IMR-90 (cell line): ENCODE measurements around the gene RBM39. TPM values are rescaled to one million over a fixed set of nuclear protein-coding genes. Genes with fewer than 3 reads are reported as not detected.
A peak's percentile ranks its signal among the peaks of the same experiment; 100 is the strongest.

Source experiments
- ATAC-seq: fragments of 200-7000 bp; cut with Tn5 transposase; 2 replicates; pipeline ENCODE4 v1.9.1; 2020; ENCODE audit warnings: low read depth, mild to moderate bottlenecking, moderate library complexity
- BruUV-seq: library from RNA; stranded (reverse); fragments of 400-500 nt; replicated peaks from 2 replicates; lab custom pipeline; 2021; lab: Mats Ljungman, UMichigan
- CTCF ChIA-PET: fragments of 300-600 bp; formaldehyde crosslinking; extraction: SDS; loops from one replicate; lab custom pipeline; 2021; ENCODE audit warnings: antibody characterized with exemption; lab: Yijun Ruan, JAX
- POLR2A ChIA-PET: fragments of 300-600 bp; sonication (Branson Sonifier 250); formaldehyde crosslinking; loops from one replicate; lab custom pipeline; 2022; ENCODE audit warnings: antibody characterized with exemption; ENCODE audit not compliant: unreplicated experiment; lab: Charles Lee
- DNase-seq: peaks from one replicate; pipeline ENCODE4 v3.0.0; 2013
- H2AFZ ChIP-seq: replicated peaks from 2 replicates; pipeline ENCODE3; 2013; ENCODE audit warnings: low read length, mild to moderate bottlenecking; ENCODE audit not compliant: poor library complexity
- H2AK5ac ChIP-seq: 2 replicates; pipeline ENCODE4 v1.6.1; 2013; ENCODE audit warnings: low read depth, low read length, inconsistent platforms
- H2AK9ac ChIP-seq: replicated peaks from 2 replicates; pipeline ENCODE3; 2013; ENCODE audit warnings: mild to moderate bottlenecking, low read depth, low read length, moderate library complexity; ENCODE audit not compliant: poor library complexity
- H2BK120ac ChIP-seq: 2 replicates; pipeline ENCODE4 v1.6.1; 2013; ENCODE audit warnings: low read depth, low read length, inconsistent platforms
- H2BK15ac ChIP-seq: 3 replicates; pipeline ENCODE4 v1.6.1; 2013; ENCODE audit warnings: low read depth, low read length, inconsistent platforms
- H2BK20ac ChIP-seq: 2 replicates; pipeline ENCODE4 v1.6.1; 2013; ENCODE audit warnings: low read depth, mild to moderate bottlenecking, inconsistent platforms, low read length, moderate library complexity
- H2BK5ac ChIP-seq: 2 replicates; pipeline ENCODE4 v1.6.1; 2013; ENCODE audit warnings: mild to moderate bottlenecking, low read depth, low read length, inconsistent platforms; ENCODE audit not compliant: poor library complexity, severe bottlenecking
- H3K14ac ChIP-seq: replicated peaks from 2 replicates; pipeline ENCODE4 v1.6.1; 2013; ENCODE audit warnings: low read depth, low read length, inconsistent platforms
- H3K18ac ChIP-seq: 2 replicates; pipeline ENCODE4 v1.6.1; 2013; ENCODE audit warnings: low read depth, low read length, control low read depth
- H3K23ac ChIP-seq: 2 replicates; pipeline ENCODE4 v1.6.1; 2013; ENCODE audit warnings: low read depth, low read length, inconsistent platforms
- H3K27ac ChIP-seq: 2 replicates; pipeline ENCODE4 v1.5.1; 2013; ENCODE audit warnings: mild to moderate bottlenecking, control low read depth, low read length; ENCODE audit not compliant: insufficient read depth
- H3K27me3 ChIP-seq: 2 replicates; pipeline ENCODE4 v1.6.1; 2013; ENCODE audit warnings: low read length; ENCODE audit not compliant: control insufficient read depth, insufficient read depth
- H3K36me3 ChIP-seq: 2 replicates; pipeline ENCODE4 v1.6.1; 2013; ENCODE audit warnings: low read length, mixed read lengths; ENCODE audit not compliant: control insufficient read depth, insufficient read depth
- H3K4ac ChIP-seq: 2 replicates; pipeline ENCODE4 v1.6.1; 2013; ENCODE audit warnings: low read depth, low read length, inconsistent platforms
- H3K4me1 ChIP-seq: 2 replicates; pipeline ENCODE4 v1.6.1; 2013; ENCODE audit warnings: low read length, mixed read lengths; ENCODE audit not compliant: control insufficient read depth, insufficient read depth
- H3K4me2 ChIP-seq: 2 replicates; pipeline ENCODE4 v1.6.1; 2013; ENCODE audit warnings: low read depth, mild to moderate bottlenecking, control low read depth, low read length, moderate library complexity
- H3K4me3 ChIP-seq: 2 replicates; pipeline ENCODE4 v1.5.1; 2013; ENCODE audit warnings: low read depth, mild to moderate bottlenecking, control low read depth, low read length, moderate library complexity; ENCODE audit not compliant: insufficient read depth
- H3K56ac ChIP-seq: 2 replicates; pipeline ENCODE4 v1.6.1; 2013; ENCODE audit warnings: low read length, inconsistent platforms; ENCODE audit not compliant: insufficient read depth; ENCODE audit errors: extremely low read depth
- H3K79me1 ChIP-seq, 2 experiments: 2 replicates each; pipeline ENCODE4 v1.6.1; 2013; ENCODE audit warnings: low read length in 2 of 2, inconsistent platforms in 1 of 2, low read depth in 1 of 2
- H3K9ac ChIP-seq: 2 replicates; pipeline ENCODE4 v1.6.1; 2013; ENCODE audit warnings: low read depth, low read length, control low read depth
- H3K9me1 ChIP-seq: 2 replicates; pipeline ENCODE4 v1.6.1; 2013; ENCODE audit warnings: low read length, inconsistent platforms; ENCODE audit not compliant: insufficient read depth
- H3K9me3 ChIP-seq: 2 replicates; pipeline ENCODE4 v1.6.1; 2013; ENCODE audit warnings: low read length; ENCODE audit not compliant: control insufficient read depth, insufficient read depth
- H4K20me1 ChIP-seq: 2 replicates; pipeline ENCODE4 v1.6.1; 2013; ENCODE audit warnings: low read length, inconsistent platforms; ENCODE audit not compliant: insufficient read depth
- H4K5ac ChIP-seq: 2 replicates; pipeline ENCODE4 v1.6.1; 2013; ENCODE audit warnings: mild to moderate bottlenecking, low read depth, low read length, control low read depth
- H4K8ac ChIP-seq, 2 experiments: 2 replicates each; pipeline ENCODE4 v1.6.1; 2013; ENCODE audit warnings: low read depth in 2 of 2, low read length in 2 of 2, control low read depth in 1 of 2, inconsistent platforms in 1 of 2
- H4K91ac ChIP-seq: 2 replicates; pipeline ENCODE4 v1.6.1; 2013; ENCODE audit warnings: low read depth, low read length, inconsistent platforms; ENCODE audit not compliant: insufficient read depth
- BHLHE40 ChIP-seq: fragments of 150-350 bp; IDR thresholded peaks from 2 replicates; pipeline ENCODE4 v1.6.1; 2016; ENCODE audit warnings: mild to moderate bottlenecking, low read depth, low read length
- CEBPB ChIP-seq: IDR thresholded peaks from 2 replicates; pipeline ENCODE4 v1.6.1; 2012; ENCODE audit warnings: low read depth, low read length, improper control_type of control experiment
- ELK1 ChIP-seq: fragments of 150-350 bp; IDR thresholded peaks from 2 replicates; pipeline ENCODE4 v1.6.1; 2016; ENCODE audit warnings: low read depth, mild to moderate bottlenecking, low read length, moderate library complexity, borderline replicate concordance
- FOS ChIP-seq: fragments of 150-350 bp; IDR thresholded peaks from 2 replicates; pipeline ENCODE4 v1.6.1; 2016; ENCODE audit warnings: low read depth, low read length
- MXI1 ChIP-seq: IDR thresholded peaks from 2 replicates; pipeline ENCODE4 v1.6.1; 2012; ENCODE audit warnings: low read depth, mild to moderate bottlenecking, low read length, moderate library complexity, borderline replicate concordance
- NFE2L2 ChIP-seq: fragments of 150-350 bp; IDR thresholded peaks from 2 replicates; pipeline ENCODE4 v1.6.1; 2016; ENCODE audit warnings: low read depth, mild to moderate bottlenecking, low read length
- RAD21 ChIP-seq: IDR thresholded peaks from 2 replicates; pipeline ENCODE4 v1.6.1; 2012; ENCODE audit warnings: low read length, improper control_type of control experiment
- RCOR1 ChIP-seq: IDR thresholded peaks from 2 replicates; pipeline ENCODE4 v1.6.1; 2012; ENCODE audit warnings: mild to moderate bottlenecking, low read length, improper control_type of control experiment; ENCODE audit not compliant: insufficient replicate concordance
- RFX5 ChIP-seq: IDR thresholded peaks from 2 replicates; pipeline ENCODE4 v1.8.0; 2012; ENCODE audit warnings: low read depth, mild to moderate bottlenecking, low read length, moderate library complexity
- SMC3 ChIP-seq: fragments of 150-350 bp; IDR thresholded peaks from 2 replicates; pipeline ENCODE4 v1.6.1; 2016; ENCODE audit warnings: low read depth, mild to moderate bottlenecking, antibody characterized with exemption, low read length, moderate library complexity
- WGBS, 2 experiments: methylation state at CpG; one replicate each; pipeline versions ENCODE4 v1.1.5 to v1.1.7; 2013; ENCODE audit warnings: missing lambda C conversion rate in 2 of 2; ENCODE audit not compliant: insufficient read length in 1 of 2; ENCODE audit errors: extremely low coverage in 2 of 2; 5-methylcytosine and 5-hydroxymethylcytosine counted together
- dilution Hi-C: fragments of 300-500 bp; cut with HindIII; formaldehyde crosslinking; loops from one replicate; pipeline ENCODE4 v1.14.3; 2018; ENCODE audit warnings: low sequenced_read_pairs; ENCODE audit not compliant: unreplicated experiment
- in situ Hi-C: fragments of 300-500 bp; cut with MboI; formaldehyde crosslinking; loops from 3 replicates; pipeline ENCODE4 v1.14.3; 2019; ENCODE audit warnings: low sequenced_read_pairs, inconsistent platforms, mixed read lengths
- intact Hi-C: fragments of 100-400 bp; cut with micrococcal nuclease; formaldehyde crosslinking; loops from 2 replicates; pipeline ENCODE4 v1.10.0; 2022
- polyA plus RNA-seq, 3 experiments: library from polyadenylated mRNA; depleted of rRNA; stranded (reverse); fragments of >200 nt; gene quantifications; 2 replicates each; pipeline ENCODE4 v1.2.3, GENCODE V29; 2012; ENCODE audit warnings: low replicate concordance in 1 of 3
- total RNA-seq: library from RNA; depleted of rRNA; stranded (reverse); fragments of >200 nt; gene quantifications from 2 replicates; pipeline ENCODE4 v1.2.3, GENCODE V29; 2012

Gene RBM39
- total and polyA plus RNA-seq, 2 of the 4 experiments (the other 2 are of a cell fraction) = 106 to 166 TPM

- TF ChIP-seq FOS = no peak
- TF ChIP-seq RAD21 = no peak
- TF ChIP-seq MXI1 = no peak
- TF ChIP-seq CEBPB = no peak
- TF ChIP-seq BHLHE40 = no peak
- TF ChIP-seq RFX5 = no peak
- no peak for TF ChIP-seq SMC3
- TF ChIP-seq NFE2L2 = no peak
- no peak for TF ChIP-seq ELK1
- TF ChIP-seq RCOR1 = no peak
- dilution Hi-C loops = no loop called here
- CTCF ChIA-PET = no interaction called here
- intact Hi-C loops = no loop called here
- no peaks in the 10 kb centered on the region for H3K27me3 ChIP-seq
- H3K4me2 ChIP-seq = no peak overlapping the region
- peaks cover 3% of the 10 kb centered on the region; the same call in 1 of the 2 replicates for H3K36me3 ChIP-seq
- ATAC-seq = no peak
- H3K18ac ChIP-seq = no peak overlapping the region
- H3K14ac ChIP-seq = no peak overlapping the region
- no peak overlapping the region for H2AK9ac ChIP-seq
- H2BK15ac ChIP-seq = no peak overlapping the region
- H2BK20ac ChIP-seq = no peak overlapping the region
- H2BK5ac ChIP-seq = no peak overlapping the region
- peaks cover 23% of the 10 kb centered on the region; the same call in 1 of the 2 replicates for H4K20me1 ChIP-seq
- H3K4me3 ChIP-seq = no peak overlapping the region
- H3K4me1 ChIP-seq = peaks cover 16% of the 10 kb centered on the region
- no peaks in the 10 kb centered on the region for H3K9me3 ChIP-seq
- H3K9ac ChIP-seq = no peak overlapping the region
- POLR2A ChIA-PET = no interaction called here
- no peak overlapping the region for H3K4ac ChIP-seq
- no peak overlapping the region for H3K56ac ChIP-seq
- no peak overlapping the region for H4K91ac ChIP-seq
- BruUV-seq = no TSS peak
- peaks cover 46 to 73% of the 10 kb centered on the region in 2 experiments for H3K79me1 ChIP-seq
- H4K5ac ChIP-seq = no peak overlapping the region
- no peak overlapping the region for H4K8ac ChIP-seq
- H3K23ac ChIP-seq = peak overlapping the region; percentile 67; the same call in 1 of the 2 replicates
- no peak overlapping the region for H2BK120ac ChIP-seq
- no peak overlapping the region for H3K27ac ChIP-seq
- in situ Hi-C loops = loop anchor here (25.0 kb wide), 1 partner anchor 363 kb away; no protein-coding TSS in a partner anchor
- no peak for DNase-seq
- peaks cover 17% of the 10 kb centered on the region for H3K9me1 ChIP-seq
- H2AFZ ChIP-seq = no peak overlapping the region
- no CpG with 5 or more reads among the region's 1 CpG for WGBS, 2 experiments
- H2AK5ac ChIP-seq = no peak overlapping the region
Observed at GRCh38 chr20:35774391-35774790, 32.3 kb upstream of the RBM39 start.
